Measurements from ENCODE around the gene ROBO4.

DNA sequence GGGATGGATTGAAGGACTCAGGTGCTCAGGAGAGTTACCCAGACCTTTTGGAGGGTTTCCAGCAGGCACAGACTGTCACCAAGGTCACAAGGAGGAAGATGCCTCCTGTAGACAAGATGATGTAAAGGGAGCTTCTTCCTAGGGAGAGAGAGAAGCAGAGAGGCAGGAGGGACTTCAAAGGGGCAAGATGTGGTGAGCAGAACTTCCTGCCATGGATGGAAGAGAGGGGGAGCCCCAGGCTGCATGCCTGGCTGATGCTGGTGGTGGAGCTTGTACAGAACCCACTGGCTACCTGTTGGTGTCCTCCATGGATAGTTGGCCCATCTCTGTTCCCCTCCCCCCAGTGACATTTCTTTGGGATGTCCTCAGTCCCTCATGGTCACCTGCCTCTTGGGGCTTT lies 25.6 kb upstream of the ROBO4 start:
- TF ChIP-seq RAD21 (CRISPR knock-in tag; conservative IDR thresholded peaks at IDR 0.05 in 1 of 2, IDR thresholded peaks at IDR 0.05 in 1 of 2) (no peak), SNIP1 (IDR thresholded peaks at IDR 0.05; ENCODE audit: low read depth) (no peak), ZNF347 (CRISPR knock-in tag; IDR thresholded peaks at IDR 0.05; ENCODE audit: low read depth) (no peak), TCF7L2 (IDR thresholded peaks at IDR 0.05; ENCODE audit: low read depth, low read length) (no peak), SIN3A (IDR thresholded peaks at IDR 0.05; ENCODE audit: borderline replicate concordance in 2 of 2, control insufficient read depth in 1 of 2, low read depth in 2 of 2, low read length in 2 of 2) (no peak), POLR2A (conservative IDR thresholded peaks at IDR 0.05) (no peak)
- TF ChIP-seq, protein P1, sequence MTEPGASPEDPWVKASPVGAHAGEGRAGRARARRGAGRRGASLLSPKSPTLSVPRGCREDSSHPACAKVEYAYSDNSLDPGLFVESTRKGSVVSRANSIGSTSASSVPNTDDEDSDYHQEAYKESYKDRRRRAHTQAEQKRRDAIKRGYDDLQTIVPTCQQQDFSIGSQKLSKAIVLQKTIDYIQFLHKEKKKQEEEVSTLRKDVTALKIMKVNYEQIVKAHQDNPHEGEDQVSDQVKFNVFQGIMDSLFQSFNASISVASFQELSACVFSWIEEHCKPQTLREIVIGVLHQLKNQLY (CRISPR knock-in tag; conservative IDR thresholded peaks at IDR 0.05), result no peak
- TF ChIP-seq, protein P2, sequence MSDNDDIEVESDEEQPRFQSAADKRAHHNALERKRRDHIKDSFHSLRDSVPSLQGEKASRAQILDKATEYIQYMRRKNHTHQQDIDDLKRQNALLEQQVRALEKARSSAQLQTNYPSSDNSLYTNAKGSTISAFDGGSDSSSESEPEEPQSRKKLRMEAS (CRISPR knock-in tag; IDR thresholded peaks at IDR 0.05), result no peak
- TF ChIP-seq, protein P3, sequence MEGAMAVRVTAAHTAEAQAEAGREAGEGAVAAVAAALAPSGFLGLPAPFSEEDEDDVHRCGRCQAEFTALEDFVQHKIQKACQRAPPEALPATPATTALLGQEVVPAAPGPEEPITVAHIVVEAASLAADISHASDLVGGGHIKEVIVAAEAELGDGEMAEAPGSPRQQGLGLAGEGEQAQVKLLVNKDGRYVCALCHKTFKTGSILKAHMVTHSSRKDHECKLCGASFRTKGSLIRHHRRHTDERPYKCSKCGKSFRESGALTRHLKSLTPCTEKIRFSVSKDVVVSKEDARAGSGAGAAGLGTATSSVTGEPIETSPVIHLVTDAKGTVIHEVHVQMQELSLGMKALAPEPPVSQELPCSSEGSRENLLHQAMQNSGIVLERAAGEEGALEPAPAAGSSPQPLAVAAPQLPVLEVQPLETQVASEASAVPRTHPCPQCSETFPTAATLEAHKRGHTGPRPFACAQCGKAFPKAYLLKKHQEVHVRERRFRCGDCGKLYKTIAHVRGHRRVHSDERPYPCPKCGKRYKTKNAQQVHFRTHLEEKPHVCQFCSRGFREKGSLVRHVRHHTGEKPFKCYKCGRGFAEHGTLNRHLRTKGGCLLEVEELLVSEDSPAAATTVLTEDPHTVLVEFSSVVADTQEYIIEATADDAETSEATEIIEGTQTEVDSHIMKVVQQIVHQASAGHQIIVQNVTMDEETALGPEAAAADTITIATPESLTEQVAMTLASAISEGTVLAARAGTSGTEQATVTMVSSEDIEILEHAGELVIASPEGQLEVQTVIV (CRISPR knock-in tag; IDR thresholded peaks at IDR 0.05; ENCODE audit: borderline replicate concordance), result no peak

Measured in K562 (cell line).